ENCODE data around the gene MCM9. TPM values are rescaled to one million over a fixed set of nuclear protein-coding genes. Genes with fewer than 3 reads are reported as not detected.

The MCM9 gene
- total and polyA plus RNA-seq, 2 of the 4 experiments (the other 2 are of a cell fraction): 3.5 to 7.2 TPM

GRCh38 chr6:118932421-118932820 is 2.5 kb downstream of the MCM9 start:
- H3K4me2 ChIP-seq (ENCODE audit: low read depth, low read length): no peak overlapping the region
- no peak for ATAC-seq (ENCODE audit: low read depth)
- intact Hi-C loops (cut with micrococcal nuclease): no loop called here
- H4K91ac ChIP-seq (ENCODE audit: insufficient read depth, low read depth, low read length): no peak overlapping the region
- no peak overlapping the region for H3K9ac ChIP-seq (ENCODE audit: low read depth, low read length)
- no peak overlapping the region for H3K23ac ChIP-seq (ENCODE audit: low read depth, low read length)
- ChIA-PET CTCF (no interaction called here), POLR2A (ENCODE audit: unreplicated experiment) (no interaction called here)
- WGBS, 2 experiments (ENCODE audit: extremely low coverage in 2 of 2, insufficient read length in 1 of 2): no CpG with 5 or more reads among the region's 2 CpGs
- no peak overlapping the region for H3K18ac ChIP-seq (ENCODE audit: low read depth, low read length)
- no peaks in the 10 kb centered on the region for H3K36me3 ChIP-seq (ENCODE audit: control insufficient read depth, insufficient read depth, low read length)
- no peaks in the 10 kb centered on the region for H4K20me1 ChIP-seq (ENCODE audit: insufficient read depth, low read length)
- TF ChIP-seq SMC3 (IDR thresholded peaks at IDR 0.05; ENCODE audit: low read depth, low read length) (no peak), MAZ (IDR thresholded peaks at IDR 0.05; ENCODE audit: borderline replicate concordance, low read depth, low read length) (no peak), CHD1 (IDR thresholded peaks at IDR 0.05; ENCODE audit: low read depth, low read length) (no peak), ELK1 (IDR thresholded peaks at IDR 0.05; ENCODE audit: borderline replicate concordance, low read depth, low read length) (no peak), USF2 (IDR thresholded peaks at IDR 0.05; ENCODE audit: low read depth, low read length) (no peak), RAD21 (IDR thresholded peaks at IDR 0.05; ENCODE audit: low read length) (no peak), RFX5 (IDR thresholded peaks at IDR 0.05; ENCODE audit: low read depth, low read length) (no peak), NFE2L2 (IDR thresholded peaks at IDR 0.05; ENCODE audit: low read depth, low read length) (no peak), CTCF (conservative IDR thresholded peaks at IDR 0.05; ENCODE audit: low read depth, low read length) (no peak), RCOR1 (IDR thresholded peaks at IDR 0.05; ENCODE audit: insufficient replicate concordance, low read length) (no peak), MXI1 (IDR thresholded peaks at IDR 0.05; ENCODE audit: borderline replicate concordance, low read depth, low read length) (no peak), MAFK (IDR thresholded peaks at IDR 0.05; ENCODE audit: low read depth, low read length) (no peak), FOS (IDR thresholded peaks at IDR 0.05; ENCODE audit: low read depth, low read length) (no peak), CEBPB (IDR thresholded peaks at IDR 0.05; ENCODE audit: low read depth, low read length) (no peak)
- H3K56ac ChIP-seq (ENCODE audit: extremely low read depth, insufficient read depth, low read length): no peak overlapping the region
- no peak overlapping the region for H2BK15ac ChIP-seq (ENCODE audit: low read depth, low read length)
- BruUV-seq (replicated peaks): no TSS peak
- in situ Hi-C loops (cut with MboI; ENCODE audit: low sequenced_read_pairs): no loop called here
- dilution Hi-C loops (cut with HindIII; ENCODE audit: low sequenced_read_pairs, unreplicated experiment): no loop called here
- H2AFZ ChIP-seq (replicated peaks; ENCODE audit: low read length, poor library complexity): no peak overlapping the region
- no peak overlapping the region for H2BK120ac ChIP-seq (ENCODE audit: low read depth, low read length)
- H3K4me1 ChIP-seq (ENCODE audit: control insufficient read depth, insufficient read depth, low read length): no peaks in the 10 kb centered on the region
- no peak overlapping the region for H2BK20ac ChIP-seq (ENCODE audit: low read depth, low read length)
- peak; percentile 40 for DNase-seq
- H3K79me1 ChIP-seq (ENCODE audit: low read depth in 1 of 2, low read length in 2 of 2): peaks cover 0 to 7% of the 10 kb centered on the region in 2 experiments; a peak in 2 of 4 replicates
- no peak overlapping the region for H3K4me3 ChIP-seq (ENCODE audit: insufficient read depth, low read depth, low read length)
- no peak overlapping the region for H4K5ac ChIP-seq (ENCODE audit: low read depth, low read length)
- no peaks in the 10 kb centered on the region for H3K9me1 ChIP-seq (ENCODE audit: insufficient read depth, low read length)
- H2AK5ac ChIP-seq (ENCODE audit: low read depth, low read length): no peak overlapping the region
- no peak overlapping the region for H4K8ac ChIP-seq (ENCODE audit: low read depth in 2 of 2, low read length in 2 of 2)
- no peak overlapping the region for H3K4ac ChIP-seq (ENCODE audit: low read depth, low read length)
- no peak overlapping the region for H3K14ac ChIP-seq (replicated peaks; ENCODE audit: low read depth, low read length)
- no peaks in the 10 kb centered on the region for H3K9me3 ChIP-seq (ENCODE audit: control insufficient read depth, insufficient read depth, low read length)
- H2AK9ac ChIP-seq (replicated peaks; ENCODE audit: low read depth, low read length, poor library complexity): no peak overlapping the region
- no peaks in the 10 kb centered on the region for H3K27me3 ChIP-seq (ENCODE audit: control insufficient read depth, insufficient read depth, low read length)
- H2BK5ac ChIP-seq (ENCODE audit: low read depth, low read length, poor library complexity, severe bottlenecking): no peak overlapping the region
- H3K27ac ChIP-seq (ENCODE audit: insufficient read depth, low read length): no peak overlapping the region

Measured in IMR-90 (cell line).